DND-41 (cell line): ENCODE results near the gene LMNTD2.

Experiments
- ATAC-seq: fragments of 200-7000 bp; cut with Tn5 transposase; 3 replicates; pipeline ENCODE4 v1.9.1; 2021; ENCODE audit warnings: low read depth; ENCODE audit not compliant: insufficient read depth
- DNase-seq: peaks from one replicate; pipeline ENCODE4 v3.0.0-alpha.2; 2020
- H2AFZ ChIP-seq: 2 replicates; pipeline ENCODE4 v1.6.0; 2012; ENCODE audit warnings: low read depth, low read length
- H3K27ac ChIP-seq: 2 replicates; pipeline ENCODE4 v1.5.1; 2012; ENCODE audit warnings: low read length, inconsistent platforms
- H3K27me3 ChIP-seq: fragments of 200-600 bp; sonication (generic); 2 replicates; pipeline ENCODE4 v1.6.0; 2012; ENCODE audit warnings: low read length, mild to moderate bottlenecking, inconsistent platforms; ENCODE audit not compliant: insufficient read depth, poor library complexity
- H3K36me3 ChIP-seq: 2 replicates; pipeline ENCODE4 v1.5.1; 2012; ENCODE audit warnings: low read length, inconsistent platforms; ENCODE audit not compliant: insufficient read depth
- H3K4me1 ChIP-seq: 2 replicates; pipeline ENCODE4 v1.5.1; 2012; ENCODE audit warnings: mild to moderate bottlenecking, low read length; ENCODE audit not compliant: insufficient read depth
- H3K4me2 ChIP-seq: 2 replicates; pipeline ENCODE4 v1.6.0; 2012; ENCODE audit warnings: mild to moderate bottlenecking, moderate library complexity, low read length, inconsistent platforms; ENCODE audit not compliant: insufficient read depth
- H3K4me3 ChIP-seq, 2 experiments: fragments of 200-600 bp in 1 of 2; shearing (Covaris generic) in 1 of 2; 2 replicates each; pipeline ENCODE4 v1.5.1; 2012 to 2016; ENCODE audit warnings: inconsistent platforms in 2 of 2, low read length in 2 of 2, mild to moderate bottlenecking in 2 of 2, low read depth in 1 of 2, moderate library complexity in 1 of 2
- H3K79me2 ChIP-seq: 2 replicates; pipeline ENCODE4 v1.6.0; 2012; ENCODE audit warnings: low read length, inconsistent platforms; ENCODE audit not compliant: insufficient read depth
- H3K9ac ChIP-seq: 2 replicates; pipeline ENCODE4 v1.6.0; 2012; ENCODE audit warnings: low read depth, mild to moderate bottlenecking, inconsistent platforms, low read length, moderate library complexity
- H3K9me3 ChIP-seq: 2 replicates; pipeline ENCODE4 v1.5.1; 2012; ENCODE audit warnings: low read length, moderate library complexity, mild to moderate bottlenecking, inconsistent platforms; ENCODE audit not compliant: insufficient read depth, severe bottlenecking
- H4K20me1 ChIP-seq: 2 replicates; pipeline ENCODE4 v1.6.0; 2012; ENCODE audit warnings: low read length; ENCODE audit not compliant: insufficient read depth
- EZH2 ChIP-seq: IDR thresholded peaks from 3 replicates; pipeline ENCODE4 v1.6.1; 2012; ENCODE audit warnings: borderline replicate concordance, low read depth, mild to moderate bottlenecking, moderate library complexity, low read length, inconsistent platforms; ENCODE audit not compliant: severe bottlenecking
- TF ChIP-seq, protein P1 (sequence below): IDR thresholded peaks from 2 replicates; pipeline ENCODE4 v1.5.1; 2012; ENCODE audit warnings: borderline replicate concordance, low read length, moderate library complexity, mild to moderate bottlenecking; ENCODE audit not compliant: poor library complexity, severe bottlenecking; ENCODE audit errors: extremely low read depth

LMNTD2 gene

DNA sequence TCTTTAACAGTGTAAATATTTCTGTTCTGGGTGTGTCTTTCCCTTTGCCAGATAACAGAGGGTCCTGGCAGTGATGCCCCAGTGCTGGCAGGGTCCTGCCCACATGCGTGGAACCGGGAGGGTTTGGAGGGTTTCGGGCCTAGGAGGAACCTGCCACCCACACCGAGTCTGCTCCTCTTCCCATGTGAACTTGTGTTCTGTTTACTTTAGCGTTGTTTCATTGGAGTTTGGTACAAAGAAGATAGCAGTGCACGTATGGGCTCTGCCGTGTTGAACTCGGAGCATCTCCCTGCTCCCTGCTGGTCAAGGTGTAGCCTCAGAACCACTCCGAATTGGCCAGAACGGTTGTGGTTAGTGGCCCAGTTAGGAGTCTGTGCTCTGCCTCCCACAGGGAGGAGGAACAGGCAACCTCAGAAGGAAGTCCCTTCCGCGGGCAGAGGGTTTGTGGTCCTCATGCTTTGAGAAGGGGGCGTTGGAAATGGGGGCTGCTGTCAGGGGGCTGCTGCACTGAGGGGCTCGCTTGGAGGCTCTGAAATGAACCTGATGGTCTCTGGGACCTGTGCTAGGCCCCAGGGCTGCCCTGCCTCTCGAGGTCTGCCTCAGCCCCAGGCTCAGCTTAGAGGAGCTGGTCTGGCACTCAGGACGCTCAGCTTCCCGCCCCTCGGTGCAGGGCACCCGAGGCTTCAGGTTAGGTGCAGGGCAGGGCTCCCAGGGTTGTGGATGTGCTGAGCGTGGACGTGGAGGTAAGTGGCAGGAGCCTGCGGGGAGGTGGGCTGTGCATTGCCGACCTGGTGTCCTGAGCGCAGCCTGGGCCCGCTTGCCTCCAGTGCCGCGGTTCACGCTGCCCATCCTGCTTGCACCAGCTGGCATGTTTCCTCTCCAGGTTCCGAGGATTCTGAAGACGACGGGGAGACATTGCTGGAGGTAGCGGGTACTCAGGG is 26.1 kb upstream of the LMNTD2 start:
- H3K4me2 ChIP-seq, result no peak overlapping the region
- H3K27ac ChIP-seq, result no peak overlapping the region
- no peak overlapping the region for H3K4me3 ChIP-seq
- no peaks in the 10 kb centered on the region for H3K27me3 ChIP-seq
- ATAC-seq (no peak; the same call in 2 of the 3 replicates), DNase-seq (no peak)
- no peaks in the 10 kb centered on the region for H3K4me1 ChIP-seq
- H3K36me3 ChIP-seq, result peaks cover 86% of the 10 kb centered on the region
- no peaks in the 10 kb centered on the region for H3K9me3 ChIP-seq
- TF ChIP-seq, protein P1, sequence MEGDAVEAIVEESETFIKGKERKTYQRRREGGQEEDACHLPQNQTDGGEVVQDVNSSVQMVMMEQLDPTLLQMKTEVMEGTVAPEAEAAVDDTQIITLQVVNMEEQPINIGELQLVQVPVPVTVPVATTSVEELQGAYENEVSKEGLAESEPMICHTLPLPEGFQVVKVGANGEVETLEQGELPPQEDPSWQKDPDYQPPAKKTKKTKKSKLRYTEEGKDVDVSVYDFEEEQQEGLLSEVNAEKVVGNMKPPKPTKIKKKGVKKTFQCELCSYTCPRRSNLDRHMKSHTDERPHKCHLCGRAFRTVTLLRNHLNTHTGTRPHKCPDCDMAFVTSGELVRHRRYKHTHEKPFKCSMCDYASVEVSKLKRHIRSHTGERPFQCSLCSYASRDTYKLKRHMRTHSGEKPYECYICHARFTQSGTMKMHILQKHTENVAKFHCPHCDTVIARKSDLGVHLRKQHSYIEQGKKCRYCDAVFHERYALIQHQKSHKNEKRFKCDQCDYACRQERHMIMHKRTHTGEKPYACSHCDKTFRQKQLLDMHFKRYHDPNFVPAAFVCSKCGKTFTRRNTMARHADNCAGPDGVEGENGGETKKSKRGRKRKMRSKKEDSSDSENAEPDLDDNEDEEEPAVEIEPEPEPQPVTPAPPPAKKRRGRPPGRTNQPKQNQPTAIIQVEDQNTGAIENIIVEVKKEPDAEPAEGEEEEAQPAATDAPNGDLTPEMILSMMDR, result no peak
- no peak for TF ChIP-seq EZH2
- peaks cover 64% of the 10 kb centered on the region for H4K20me1 ChIP-seq
- peaks cover 71% of the 10 kb centered on the region for H3K79me2 ChIP-seq
- H3K9ac ChIP-seq, result no peak overlapping the region
- H2AFZ ChIP-seq, result no peak overlapping the region

DNA sequence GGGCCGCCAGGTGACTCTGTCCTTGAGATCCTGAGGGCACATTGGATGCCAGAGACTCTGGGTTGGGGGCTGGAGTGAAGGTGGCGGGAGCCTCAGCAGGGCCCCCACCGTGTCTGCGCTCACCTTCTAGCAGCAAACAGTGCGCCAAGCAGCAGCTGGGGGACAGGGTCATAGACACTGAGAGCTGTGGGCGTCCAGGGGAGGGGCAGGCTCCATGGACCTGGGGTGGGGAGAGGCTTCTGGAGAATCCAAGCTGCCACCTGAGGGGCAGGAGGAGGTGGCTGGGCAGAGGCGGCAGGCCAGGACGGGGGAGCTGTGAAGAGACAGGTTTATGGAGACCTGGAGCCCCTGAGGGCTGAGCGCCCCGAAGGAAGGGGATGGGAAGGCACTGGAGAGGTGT is 23.7 kb upstream of the LMNTD2 start:
- Histone ChIP-seq H3K4me3 (no peak overlapping the region), H3K27me3 (no peaks in the 10 kb centered on the region), H2AFZ (no peak overlapping the region), H3K9me3 (no peaks in the 10 kb centered on the region), H3K9ac (no peak overlapping the region), H3K4me2 (no peak overlapping the region), H4K20me1 (peaks cover 72% of the 10 kb centered on the region), H3K79me2 (peaks cover 83% of the 10 kb centered on the region), H3K36me3 (peaks cover 81% of the 10 kb centered on the region), H3K4me1 (peaks cover 12% of the 10 kb centered on the region), H3K27ac (no peak overlapping the region)
- TF ChIP-seq, protein P1, result no peak
- TF ChIP-seq EZH2, result no peak
- DNase-seq (no peak), ATAC-seq (no peak; the same call in 2 of the 3 replicates)

DNA sequence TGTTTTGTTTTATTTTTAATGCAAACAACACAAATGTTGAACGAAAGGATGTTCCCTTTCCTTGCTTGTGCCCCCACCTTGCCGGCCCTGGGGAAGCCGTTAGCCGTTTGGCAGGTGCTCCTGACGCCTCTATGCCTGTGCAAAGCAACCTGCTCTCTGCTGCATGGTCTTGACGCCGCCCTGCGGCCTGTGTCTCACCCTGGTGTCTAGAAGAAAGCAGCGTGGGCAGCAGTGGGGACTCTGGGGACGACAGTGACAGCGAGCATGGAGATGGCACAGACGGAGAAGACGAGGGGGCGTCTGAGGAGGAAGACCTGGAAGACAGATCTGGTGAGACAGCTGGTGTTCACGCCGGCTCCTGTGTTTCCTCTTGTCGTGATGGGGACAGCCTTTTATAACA is 21.2 kb upstream of the LMNTD2 start:
- Histone ChIP-seq H3K36me3 (peaks cover 79% of the 10 kb centered on the region), H4K20me1 (peaks cover 80% of the 10 kb centered on the region)

More for the DNA sequence above, 21.2 kb upstream of the LMNTD2 start:
- Histone ChIP-seq H3K27ac (no peak overlapping the region), H3K79me2 (peaks cover 89% of the 10 kb centered on the region), H3K4me2 (no peak overlapping the region), H3K9ac (no peak overlapping the region), H2AFZ (no peak overlapping the region), H3K9me3 (no peaks in the 10 kb centered on the region), H3K27me3 (no peaks in the 10 kb centered on the region), H3K4me3 (no peak overlapping the region), H3K4me1 (peaks cover 33% of the 10 kb centered on the region)
- DNase-seq (no peak), ATAC-seq (no peak)
- TF ChIP-seq, protein P1, result no peak
- TF ChIP-seq EZH2, result no peak
